ENCODE measurements around the gene CD1E.
"Not testable (repeated sequence)": the region's sequence is repeated elsewhere in the genome, so short reads cannot be mapped to it uniquely, and the experiment has no call there.

The CD1E gene

DNA sequence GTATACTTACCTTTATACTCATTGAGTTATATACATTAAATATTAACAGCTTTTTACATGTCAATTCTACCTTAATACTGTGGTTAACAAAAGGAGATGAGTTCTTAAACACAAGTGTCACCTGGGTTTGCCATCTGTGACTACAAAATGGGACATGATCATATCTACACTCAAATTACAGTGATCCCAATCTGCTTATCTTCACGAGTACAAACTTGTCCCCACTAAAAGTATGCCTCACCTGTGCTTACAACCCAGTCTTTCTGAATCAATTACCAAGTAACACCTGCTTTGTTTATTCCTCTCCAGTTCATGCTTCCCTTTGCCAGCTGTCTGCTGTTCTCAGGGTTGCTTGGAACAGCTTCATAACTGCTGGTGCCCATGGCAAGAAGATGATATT is 8.8 kb downstream of the CD1E start:
- no peak for DNase-seq

DNA sequence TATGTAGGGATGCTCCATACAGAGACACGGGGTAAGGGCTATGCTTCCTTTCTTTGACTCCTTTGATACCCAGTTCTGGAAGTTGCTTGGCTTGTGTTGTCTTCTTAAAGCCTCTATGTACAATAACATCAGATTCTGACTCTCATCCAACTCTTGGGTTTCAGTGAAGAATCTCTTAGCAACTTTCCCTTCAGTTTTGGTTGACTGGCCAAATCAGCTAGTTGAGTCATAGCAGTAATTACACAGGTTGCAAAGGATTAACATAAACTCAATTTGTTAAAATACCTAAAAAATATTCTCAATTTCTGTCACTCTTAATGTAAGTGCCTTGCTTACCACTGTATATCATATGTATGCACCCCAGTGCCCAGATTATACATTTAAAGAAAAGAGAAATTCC is 9.2 kb downstream of the CD1E start:
- no peak for DNase-seq

DNA sequence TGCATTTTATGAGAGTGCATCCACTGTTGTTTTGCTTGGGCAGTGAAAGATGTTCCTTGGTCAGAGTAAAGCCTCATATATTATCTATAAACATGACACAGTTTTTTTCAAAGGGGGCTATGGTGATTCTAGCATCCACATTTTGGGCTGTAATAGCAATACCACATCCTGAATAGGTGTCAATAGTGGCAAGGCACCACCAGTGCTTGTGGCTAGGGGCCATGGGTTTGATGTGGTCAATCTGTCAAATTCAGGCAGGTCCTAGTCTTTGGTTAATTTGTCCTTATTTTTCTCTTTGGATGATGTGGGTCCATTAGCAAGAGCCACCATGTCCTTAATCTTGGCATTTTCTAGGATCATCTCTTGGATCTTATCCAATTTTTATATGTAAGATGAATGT is 13.1 kb downstream of the CD1E start:
- no peak for DNase-seq

DNA sequence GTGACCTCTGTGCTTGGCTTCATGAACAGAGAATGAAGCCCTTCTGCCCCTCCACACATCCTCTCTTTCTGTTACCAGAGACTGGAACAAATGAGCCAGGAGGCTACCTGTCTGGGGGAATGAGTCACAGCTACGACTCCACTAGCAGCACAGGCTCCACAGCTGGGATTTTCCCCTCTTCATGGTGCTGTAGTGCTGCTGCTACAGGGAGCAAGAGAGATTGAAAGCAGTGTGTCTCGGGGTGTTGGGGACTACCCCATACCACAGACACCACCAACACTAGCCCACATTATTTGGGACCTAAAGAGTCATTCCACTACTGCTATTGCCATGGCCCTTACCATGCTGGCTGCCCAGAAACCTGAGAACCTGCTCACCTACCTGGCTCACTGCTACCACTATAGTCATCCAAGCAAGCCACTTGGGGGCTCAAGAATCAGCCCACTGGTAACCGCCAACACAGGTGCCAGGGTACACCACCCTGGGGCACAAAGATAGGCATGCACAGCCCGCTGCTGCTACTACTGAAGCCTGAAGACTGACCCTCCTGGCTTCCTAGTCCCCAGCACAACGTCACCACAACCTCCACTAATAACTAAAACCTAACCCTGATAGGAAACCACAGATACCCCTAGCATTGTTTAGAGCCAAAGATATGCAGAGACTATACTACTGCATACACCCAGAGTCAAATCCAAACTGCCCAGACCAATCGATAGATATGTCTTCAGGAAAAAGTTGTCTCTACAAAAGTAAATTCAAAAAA is 17.7 kb downstream of the CD1E start:
- no peak for DNase-seq

DNA sequence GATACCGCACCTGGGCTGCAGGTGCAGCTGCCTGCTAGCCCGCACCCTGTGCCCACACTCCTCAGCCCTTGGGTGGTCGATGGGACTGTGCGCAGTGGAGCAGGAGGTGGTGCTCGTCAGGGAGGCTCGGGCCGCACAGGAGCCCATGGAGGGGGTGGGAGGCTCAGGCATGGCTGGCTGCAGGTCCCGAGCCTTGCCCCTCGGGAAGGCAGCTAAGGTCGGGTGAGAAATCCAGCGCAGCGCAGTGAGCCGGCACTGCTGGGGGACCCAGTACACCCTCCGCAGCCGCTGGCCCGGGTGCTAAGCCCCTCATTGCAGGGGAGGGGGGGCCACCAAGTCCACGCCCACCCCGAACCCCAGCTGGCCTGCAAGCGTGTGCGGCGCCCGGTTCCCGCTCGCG is 20.4 kb downstream of the CD1E start:
- DNase-seq: not testable (repeated sequence)

DNA sequence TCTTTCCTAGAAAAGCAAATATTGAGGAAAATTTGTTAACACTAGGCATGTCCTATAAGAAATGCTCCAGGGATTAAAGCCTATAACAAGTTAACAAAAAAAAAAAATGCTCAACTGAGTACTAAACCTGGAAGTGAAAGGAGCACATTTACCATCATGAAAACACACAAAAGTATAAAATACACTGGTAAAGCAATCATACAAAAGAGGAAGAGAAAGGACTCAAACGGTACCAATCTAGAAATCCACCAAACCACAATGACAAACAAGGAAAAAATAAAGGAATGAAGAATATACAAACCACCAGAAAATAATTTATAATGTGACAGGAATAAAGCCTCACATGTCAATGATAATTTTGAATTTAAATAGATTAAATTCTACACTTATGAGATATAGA is 21.2 kb downstream of the CD1E start:
- DNase-seq: no peak

DNA sequence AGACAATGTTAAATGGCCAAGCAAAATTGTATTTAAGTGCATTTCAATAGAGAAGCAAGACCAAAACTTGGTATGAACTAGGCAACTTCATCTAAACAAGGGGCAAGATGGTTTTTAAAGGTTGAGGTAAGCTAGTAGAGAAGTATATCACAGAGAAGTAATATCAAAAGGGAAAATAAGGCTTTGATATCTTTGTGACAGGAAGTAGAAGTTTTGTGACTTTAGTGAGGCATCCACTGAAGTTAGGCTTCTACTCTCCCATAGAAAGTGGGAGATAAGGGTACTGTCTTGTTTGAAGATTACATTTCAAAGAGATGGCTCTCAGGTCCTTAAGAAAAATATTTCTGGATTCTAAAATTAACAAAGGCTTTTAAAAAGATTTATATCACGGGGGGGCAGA is 36.6 kb downstream of the CD1E start:
- no peak for DNase-seq

DNA sequence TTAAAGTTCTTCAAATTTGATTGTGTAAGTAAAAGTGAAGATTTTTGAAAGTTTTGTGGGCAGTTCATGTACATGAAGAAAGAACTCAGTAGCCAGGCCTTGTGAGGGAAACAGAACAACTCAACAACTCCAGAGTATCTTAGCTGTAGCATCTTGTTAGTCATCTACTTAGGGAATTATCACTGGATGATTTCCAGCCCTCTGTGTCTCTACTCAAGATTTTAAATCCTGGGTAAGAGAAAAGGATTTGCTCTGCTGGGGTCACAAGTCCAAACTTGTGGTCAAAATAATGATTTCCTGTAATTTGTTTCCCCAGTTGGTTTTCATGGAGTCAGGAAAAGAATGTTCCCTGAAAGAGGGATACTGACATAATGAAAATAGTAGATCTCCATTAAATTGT is 37.4 kb downstream of the CD1E start:
- no peak for DNase-seq

DNA sequence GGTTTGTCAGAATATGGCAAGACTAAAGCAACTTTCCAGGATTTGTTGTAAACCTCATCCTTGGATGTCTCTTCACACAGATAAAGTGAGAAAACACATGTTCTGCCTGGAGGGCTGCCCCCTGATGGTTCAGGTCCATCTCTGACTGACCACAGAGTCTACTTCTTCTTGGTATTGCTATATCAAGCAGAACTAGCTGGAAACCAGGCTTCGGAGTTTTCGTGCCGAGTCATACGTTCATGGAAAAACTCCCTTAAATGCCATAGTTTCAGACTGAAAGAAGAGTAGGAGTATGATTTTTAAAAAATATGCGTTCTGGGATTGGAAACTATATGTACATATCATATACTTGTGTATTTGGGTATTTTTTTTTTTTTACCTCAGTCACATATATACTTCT is 39.8 kb downstream of the CD1E start:
- DNase-seq: no peak

DNA sequence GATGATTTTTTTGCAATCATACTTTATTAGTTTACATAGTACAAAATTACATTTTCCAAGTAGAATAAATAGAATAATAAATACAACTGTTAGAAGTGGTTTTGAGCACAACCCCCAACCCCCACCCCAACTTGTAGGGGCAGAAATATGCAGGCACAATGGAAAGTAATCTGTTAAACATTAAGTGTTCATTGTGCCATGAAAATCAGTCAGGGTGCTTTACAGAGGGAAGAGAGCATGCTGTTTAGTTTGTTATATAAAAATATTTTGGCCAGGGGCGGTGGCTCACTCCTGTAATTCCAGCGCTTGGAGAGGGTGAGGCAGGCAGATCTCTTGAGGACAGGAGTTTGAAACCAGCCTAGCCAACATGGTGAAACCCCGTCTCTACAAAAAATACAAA is 43.0 kb downstream of the CD1E start:
- no peak for DNase-seq

DNA sequence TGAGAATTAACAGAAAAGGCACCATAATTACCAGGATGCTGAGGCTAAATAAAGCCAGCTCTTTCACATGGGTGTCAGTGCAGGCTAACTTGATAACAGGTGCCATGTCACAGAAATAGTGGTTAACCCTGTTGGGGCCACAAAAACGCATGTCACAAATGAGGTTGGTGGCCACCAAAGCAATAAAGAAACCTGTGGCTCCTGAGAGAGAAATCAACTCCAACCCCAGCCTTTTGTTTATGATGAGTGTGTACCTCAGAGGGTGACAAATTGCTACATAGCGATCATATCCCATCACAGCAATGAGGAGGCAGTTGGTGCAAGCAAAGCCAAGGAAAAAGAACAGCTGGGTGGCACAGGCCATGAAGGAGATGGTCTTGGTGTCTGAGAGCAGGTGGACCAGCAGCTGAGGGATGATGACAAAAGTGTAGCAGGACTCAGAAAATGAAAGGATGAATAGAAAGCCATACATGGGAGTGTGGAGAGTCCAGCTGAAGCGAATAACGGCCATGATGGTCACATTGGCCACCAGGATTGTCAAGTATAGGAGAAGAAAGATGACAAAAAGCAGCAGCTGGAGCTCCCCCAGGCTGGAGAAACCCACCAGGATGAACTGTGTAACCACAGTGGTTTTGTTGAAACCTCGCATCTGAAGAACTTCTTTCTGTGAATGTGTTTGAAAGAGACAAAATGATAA is 45.3 kb downstream of the CD1E start, which contains the start of gene OR10T2:
OR10T2 (minus strand) TSS at position 649 of the 697 bp plus-strand sequence; CDS start at position 649, 0 bp downstream.
- DNase-seq: no peak

DNA sequence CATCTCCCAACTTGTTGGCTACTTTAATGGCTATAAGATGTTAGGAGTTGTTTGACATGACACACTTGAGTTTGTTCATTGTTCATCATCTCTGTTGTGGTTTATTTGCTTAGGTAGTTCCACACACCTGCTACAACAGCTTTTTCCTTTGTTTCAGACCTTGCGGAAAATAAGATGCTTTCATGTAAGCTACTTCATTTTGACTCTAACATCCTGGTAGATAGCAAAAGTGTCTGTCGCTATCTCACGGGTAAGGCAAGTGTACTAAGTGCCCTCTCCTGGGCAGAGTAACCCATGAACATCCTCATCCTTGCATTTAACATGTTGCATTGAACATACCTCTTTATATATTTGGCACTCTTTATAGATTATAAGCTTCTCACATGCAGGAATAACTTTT is 47.2 kb downstream of the CD1E start:
- DNase-seq: no peak

DNA sequence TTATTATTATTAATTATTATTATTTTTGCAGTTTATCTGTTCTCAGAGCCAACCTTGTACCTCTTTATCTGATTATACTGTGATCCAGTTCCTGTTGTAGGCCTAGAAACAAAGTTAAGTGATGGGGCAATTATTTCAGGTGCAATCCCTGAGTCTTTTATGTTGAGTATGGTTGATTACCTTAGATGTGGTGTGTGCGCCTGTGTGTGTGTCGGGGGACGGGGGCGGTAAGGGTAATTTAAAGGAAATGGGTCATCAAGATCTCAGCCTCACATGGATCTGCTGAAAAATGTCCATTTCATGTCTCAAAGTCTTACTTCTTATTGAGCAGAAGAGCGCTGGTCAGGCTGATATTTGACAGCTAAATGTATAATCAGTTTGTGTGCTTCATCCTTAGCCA is 53.4 kb downstream of the CD1E start:
- no peak for DNase-seq
